NCI-H748 (cell line): ENCODE results near the gene NKTR.

Experiments
- DNase-seq: peaks from one replicate; lab custom pipeline; 2025; ENCODE audit not compliant: unreplicated experiment; lab: John Stamatoyannopoulos, UW

Gene NKTR

DNA sequence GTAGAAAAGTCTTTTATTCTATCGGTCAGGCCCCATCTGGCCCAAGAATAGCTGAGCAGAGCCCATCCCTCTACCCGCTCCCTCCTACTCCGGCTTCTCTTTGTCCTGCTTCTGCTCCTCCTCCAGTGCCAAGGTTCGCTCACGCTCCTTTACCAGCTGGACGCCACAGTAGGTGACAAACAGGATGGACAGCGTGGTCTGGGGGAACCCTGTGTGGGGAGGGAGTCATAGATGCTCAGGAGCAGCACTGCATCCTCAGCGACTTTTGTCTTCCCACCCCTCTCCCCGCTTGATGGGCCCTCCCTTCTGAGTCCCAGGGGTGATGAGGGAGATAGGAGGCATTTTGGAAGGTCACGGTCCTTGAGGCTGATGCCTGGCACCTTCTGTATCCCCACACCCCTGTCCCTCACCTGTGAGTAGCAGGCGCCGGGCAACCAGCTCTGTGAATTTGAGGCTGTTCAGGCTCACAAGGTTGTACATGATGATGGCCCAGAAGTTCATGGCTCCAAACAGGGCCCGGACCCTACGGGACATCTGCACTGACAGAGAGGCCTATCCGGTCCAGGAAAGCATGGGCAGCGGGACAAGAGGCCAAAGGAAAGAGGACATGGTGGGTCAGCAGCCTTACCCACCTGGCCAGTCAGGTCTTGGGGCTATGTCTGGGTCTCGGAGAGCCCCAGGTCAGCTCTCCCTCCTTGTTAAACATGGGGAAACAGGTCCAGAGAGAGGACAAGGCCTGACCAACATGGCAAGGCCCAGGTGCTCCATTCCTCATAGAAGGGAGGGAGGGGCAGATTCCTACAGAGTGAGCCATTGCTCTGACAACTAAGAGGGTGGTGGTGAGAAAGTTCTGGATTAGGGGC, 92.4 kb downstream of the NKTR start:
- no peak for DNase-seq

DNA sequence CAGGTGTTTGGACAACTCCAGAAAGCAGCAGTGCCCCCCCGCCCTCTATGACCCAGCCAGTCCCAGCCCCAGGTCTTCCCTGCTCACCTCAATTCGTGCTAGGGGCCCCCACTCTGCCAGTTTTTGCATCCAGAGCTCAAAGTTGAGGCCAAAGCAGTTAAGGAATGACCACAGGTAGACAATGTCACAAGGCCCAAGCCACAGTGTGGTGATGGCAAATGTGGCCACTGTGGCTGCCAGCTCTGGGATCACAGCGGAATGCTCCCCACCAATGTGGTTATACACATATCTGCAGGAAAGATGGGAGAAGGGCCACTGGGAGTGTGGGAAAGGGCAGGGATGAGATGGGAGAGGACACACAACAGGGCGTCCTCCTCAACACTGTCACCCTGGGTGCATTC, 93.0 kb downstream of the NKTR start:
- DNase-seq, result no peak

DNA sequence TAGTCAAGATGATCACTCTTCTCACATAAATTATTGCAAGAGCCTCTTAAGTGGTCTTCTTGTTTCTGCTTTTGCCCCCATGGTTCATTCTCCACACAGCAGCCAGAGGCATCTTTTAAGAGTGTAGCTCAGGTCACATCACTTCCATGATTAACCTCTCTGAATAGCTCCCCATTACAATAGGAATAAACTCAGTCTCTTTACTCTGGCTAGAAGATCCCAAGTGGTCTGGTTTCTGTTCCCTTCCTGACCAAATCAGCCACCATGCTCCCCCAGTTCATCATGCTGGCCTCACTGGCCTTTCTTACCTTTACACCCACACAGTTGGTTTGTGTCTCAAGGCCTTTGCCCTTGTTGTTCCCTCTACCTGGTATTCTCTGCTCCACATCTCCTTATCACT, 93.9 kb downstream of the NKTR start:
- DNase-seq, result no peak

DNA sequence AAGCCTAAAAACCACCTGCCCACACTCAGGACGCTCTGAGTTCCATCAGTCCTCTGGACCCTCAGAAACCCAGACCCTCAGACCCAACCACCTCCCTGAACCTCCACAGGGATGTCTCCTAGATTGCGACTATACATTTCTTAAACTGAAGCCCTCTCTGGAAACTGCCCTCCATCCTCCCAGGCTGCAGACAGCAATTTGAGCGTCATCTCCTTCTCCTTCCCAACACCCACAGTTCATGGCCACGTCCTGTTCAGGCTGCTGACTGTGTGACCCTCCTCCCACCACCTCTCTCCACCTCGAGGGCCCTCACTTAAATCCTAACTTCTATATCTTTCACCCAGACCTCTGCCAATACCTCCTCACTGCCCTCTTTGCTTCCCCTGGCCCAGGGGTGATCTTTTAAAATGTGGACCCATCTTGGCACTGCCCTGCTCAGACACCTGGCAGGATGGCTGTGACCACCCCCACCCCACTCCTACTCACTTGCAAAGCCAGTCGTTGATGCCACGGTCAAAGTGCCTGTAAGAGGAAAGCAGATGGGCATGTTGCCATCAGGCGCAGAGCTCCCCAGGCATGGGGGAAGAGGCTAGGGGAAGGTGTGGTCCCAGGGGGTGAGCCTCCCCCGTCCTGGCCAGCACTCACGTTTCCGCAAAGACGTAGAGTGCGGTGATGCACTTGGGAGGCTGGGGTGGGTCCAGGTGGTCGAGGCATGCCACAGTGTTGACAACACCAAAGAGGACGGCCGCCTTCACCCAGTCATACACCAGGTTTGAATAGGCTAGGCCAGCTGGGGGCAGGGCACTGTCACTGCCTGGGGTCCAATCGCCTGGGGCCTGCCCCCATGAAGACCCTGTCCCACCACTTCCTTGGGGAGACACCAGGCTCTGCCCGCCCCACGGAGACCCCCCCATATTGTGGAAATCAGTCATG, 96.1 kb downstream of the NKTR start:
- no peak for DNase-seq

DNA sequence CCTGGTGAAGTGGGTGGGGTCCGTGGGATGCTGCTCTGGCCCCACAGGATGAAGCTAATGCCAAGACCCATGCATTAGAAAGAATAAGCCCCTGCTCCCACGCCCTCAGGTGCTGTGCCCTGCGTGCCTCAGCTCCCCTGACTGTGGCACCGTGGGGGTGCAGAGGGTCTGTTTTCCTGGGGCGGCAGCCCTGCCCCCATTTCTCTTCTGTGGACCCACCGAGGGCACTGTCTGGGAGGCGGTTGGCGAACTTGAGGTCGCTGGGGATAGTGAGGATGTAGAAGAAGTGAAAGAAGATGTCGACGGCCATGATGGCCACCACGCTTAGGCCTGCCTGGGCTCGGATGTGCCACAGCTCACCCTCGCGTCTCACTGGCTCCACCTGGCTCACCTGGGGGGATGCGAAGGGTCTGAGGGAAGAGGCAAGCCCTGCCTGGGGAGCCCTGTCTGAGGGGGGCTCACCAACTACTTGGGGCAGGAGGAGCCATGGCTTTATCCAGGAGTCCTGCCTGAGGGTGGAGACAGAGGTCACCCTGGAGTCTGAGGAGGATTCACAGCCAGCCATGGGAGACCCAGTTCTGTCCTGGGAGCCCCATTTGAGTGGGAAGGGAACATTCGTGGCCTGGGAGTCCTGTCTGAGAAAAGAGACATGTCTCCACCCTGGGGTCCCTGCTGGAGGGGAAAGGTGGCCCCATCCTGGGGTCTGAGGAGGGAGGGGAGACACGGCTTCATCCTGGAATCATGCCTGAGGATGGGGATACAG, 97.0 kb downstream of the NKTR start:
- DNase-seq, result no peak
